BLaER1 treated with 17β-estradiol and CSF1 and Interleukin-3, amounts not matched to agents 10 nM and 100 nM (cell line): ENCODE data around the gene CYS1.

Experiments used
- H3K27ac ChIP-seq, 11 experiments: shearing (Covaris generic); formaldehyde crosslinking; 2 replicates each; pipeline ENCODE4 v1.8.1; 2022
- H3K27me3 ChIP-seq, 11 experiments: shearing (Covaris generic); formaldehyde crosslinking; 2 replicates each; pipeline ENCODE4 v1.8.1; 2022
- H3K36me3 ChIP-seq, 11 experiments: shearing (Covaris generic); formaldehyde crosslinking; 2 replicates each; pipeline ENCODE4 v1.8.1; 2022
- H3K4me1 ChIP-seq, 10 experiments: shearing (Covaris generic); formaldehyde crosslinking; 2 replicates each; pipeline ENCODE4 v1.8.1; 2022
- H3K4me2 ChIP-seq, 11 experiments: shearing (Covaris generic); formaldehyde crosslinking; 2 replicates each; pipeline ENCODE4 v1.8.1; 2022
- H3K4me3 ChIP-seq, 10 experiments: shearing (Covaris generic); formaldehyde crosslinking; 2 replicates each; pipeline ENCODE4 v1.8.1; 2022
- H3K9ac ChIP-seq, 11 experiments: shearing (Covaris generic); formaldehyde crosslinking; 2 replicates each; pipeline ENCODE4 v1.8.1; 2022
- H3K9me3 ChIP-seq, 11 experiments: shearing (Covaris generic); formaldehyde crosslinking; replicated peaks in 1 of 11; 2 replicates each; pipeline ENCODE4 v1.8.1; 2022
- H4K20me1 ChIP-seq, 11 experiments: shearing (Covaris generic); formaldehyde crosslinking; 2 replicates each; pipeline ENCODE4 v1.8.1; 2022
- Cebpa-rat ChIP-seq, 11 experiments: shearing (Covaris generic); IDR thresholded peaks; 2 replicates each; pipeline ENCODE4 v1.8.1; 2022

The CYS1 gene

DNA sequence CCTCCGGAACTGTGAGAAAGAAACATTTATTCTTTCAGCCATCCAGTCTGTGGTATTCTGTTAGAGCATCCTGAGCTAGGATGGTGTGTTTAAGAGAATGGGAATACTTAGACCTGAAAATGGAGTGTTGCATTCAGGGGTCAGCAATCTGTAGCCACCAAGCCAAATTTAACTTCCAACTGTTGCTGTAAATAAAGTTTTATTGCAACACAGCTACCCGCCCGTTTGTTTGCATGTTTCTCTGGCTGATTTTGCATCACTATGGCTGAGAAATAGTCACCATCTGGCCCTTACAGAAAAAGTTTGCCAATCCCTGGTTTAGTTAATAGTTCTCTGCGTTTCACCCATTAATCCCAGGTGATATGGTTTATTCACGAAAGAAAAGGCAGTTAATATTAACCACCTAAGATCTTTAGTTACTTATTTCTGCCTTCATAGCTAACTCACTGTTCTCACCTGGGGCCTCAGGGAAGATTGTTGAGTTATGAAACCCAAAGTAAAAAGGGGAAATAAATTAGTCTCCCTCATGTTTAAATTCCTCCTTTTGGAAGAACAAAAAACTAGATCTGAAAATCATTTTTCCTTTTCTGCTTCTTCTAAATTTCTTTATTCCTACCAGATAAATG, 9.5 kb upstream of the CYS1 start:
- Histone ChIP-seq H3K4me3 (no peak overlapping the region), H3K27ac (no peak overlapping the region), H3K4me1 (peaks cover 5 to 13% (median 6%) of the 10 kb centered on the region in 10 experiments; a peak in 15 of 20 replicates), H3K9me3 (peaks cover 13 to 22% (median 19%) of the 10 kb centered on the region in 11 experiments), H3K36me3 (no peaks in the 10 kb centered on the region), H4K20me1 (no peaks in the 10 kb centered on the region), H3K27me3 (peaks cover 30 to 62% (median 40%) of the 10 kb centered on the region in 11 experiments), H3K4me2 (no peak overlapping the region), H3K9ac (no peak overlapping the region)
- TF ChIP-seq Cebpa-rat (IDR thresholded peaks at IDR 0.05): 0 out of 22 replicates have a peak, but pooled peaks of 1 of the 11 experiments have one; percentile 39

DNA sequence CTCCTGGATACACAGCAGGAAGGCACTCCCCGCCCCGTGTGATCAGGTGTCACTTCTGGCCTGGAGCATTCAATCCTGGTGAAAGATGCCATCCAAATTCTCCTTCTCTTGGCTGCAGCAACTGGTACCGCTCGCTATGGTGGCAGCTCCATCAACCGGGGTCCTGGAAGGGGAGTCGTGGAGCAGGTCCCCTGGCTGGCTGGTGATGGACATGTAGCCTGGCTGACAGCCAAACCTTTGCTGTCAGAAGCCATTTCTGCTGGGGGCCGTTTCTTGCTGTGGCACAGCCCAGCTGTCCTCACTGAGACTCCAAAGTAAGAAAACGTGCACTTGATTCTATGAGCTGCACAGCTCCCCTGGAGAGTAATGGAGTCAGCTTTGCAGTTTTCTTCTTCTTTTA, 7.1 kb upstream of the CYS1 start:
- no peak overlapping the region for H3K4me2 ChIP-seq
- no peaks in the 10 kb centered on the region for H3K36me3 ChIP-seq
- H4K20me1 ChIP-seq: peaks cover 0 to 4% (median 0%) of the 10 kb centered on the region in 11 experiments; a peak in 1 of 22 replicates
- no peak overlapping the region for H3K9ac ChIP-seq
- H3K27me3 ChIP-seq: peaks cover 43 to 71% (median 56%) of the 10 kb centered on the region in 11 experiments
- no peak overlapping the region for H3K27ac ChIP-seq
- peaks cover 5 to 13% (median 6%) of the 10 kb centered on the region in 10 experiments; a peak in 15 of 20 replicates for H3K4me1 ChIP-seq
- peaks cover 10 to 13% (median 12%) of the 10 kb centered on the region in 11 experiments for H3K9me3 ChIP-seq
- no peak overlapping the region for H3K4me3 ChIP-seq
- no peak for TF ChIP-seq Cebpa-rat (IDR thresholded peaks at IDR 0.05)

DNA sequence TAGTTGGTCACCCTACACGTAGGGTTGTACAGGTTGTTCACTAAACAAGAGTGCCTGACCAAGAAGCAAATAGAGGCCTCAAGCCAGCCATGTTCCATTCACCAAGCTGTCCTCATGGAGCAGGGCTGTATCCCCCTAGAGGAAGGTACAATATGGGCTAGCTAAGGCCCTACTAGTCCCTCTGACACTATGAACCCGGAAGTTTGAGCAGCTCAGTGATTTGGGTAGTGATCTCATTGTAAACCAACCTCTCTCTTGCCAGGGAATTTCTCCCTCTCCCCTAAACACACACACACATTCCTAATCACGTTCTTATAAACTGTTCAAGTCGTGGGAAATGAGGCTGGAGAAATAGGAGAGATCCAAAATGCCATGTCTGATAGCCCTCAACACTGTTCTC, 6.7 kb upstream of the CYS1 start:
- H3K27me3 ChIP-seq: peaks cover 43 to 71% (median 56%) of the 10 kb centered on the region in 11 experiments
- no peak overlapping the region for H3K4me2 ChIP-seq
- no peak for TF ChIP-seq Cebpa-rat (IDR thresholded peaks at IDR 0.05)
- H3K36me3 ChIP-seq: no peaks in the 10 kb centered on the region
- no peak overlapping the region for H3K9ac ChIP-seq
- no peak overlapping the region for H3K27ac ChIP-seq
- peaks cover 6 to 9% (median 8%) of the 10 kb centered on the region in 11 experiments; a peak in 21 of 22 replicates for H3K9me3 ChIP-seq
- H3K4me3 ChIP-seq: no peak overlapping the region
- peaks cover 0 to 4% (median 0%) of the 10 kb centered on the region in 11 experiments; a peak in 1 of 22 replicates for H4K20me1 ChIP-seq
- H3K4me1 ChIP-seq: peaks cover 5 to 13% (median 6%) of the 10 kb centered on the region in 10 experiments; a peak in 15 of 20 replicates

DNA sequence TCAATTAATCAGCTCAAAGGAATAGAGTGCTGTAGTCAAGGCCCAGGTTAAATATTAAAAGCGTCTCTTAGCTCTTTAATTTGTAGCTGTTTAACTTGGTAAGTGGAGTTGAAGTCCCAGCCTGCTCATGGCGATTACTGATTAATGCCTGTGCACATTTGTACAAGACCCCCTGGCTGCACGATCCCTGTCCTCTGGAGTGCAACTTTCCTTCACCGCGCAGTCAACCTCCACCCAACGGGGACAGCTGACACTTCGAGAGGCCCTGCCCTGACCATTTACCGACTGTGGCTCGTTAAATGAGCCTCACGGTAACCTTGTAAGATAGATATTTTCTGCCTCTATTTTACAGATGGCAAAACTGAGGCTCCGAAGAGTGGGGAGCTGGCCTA, 5.5 kb upstream of the CYS1 start:
- Histone ChIP-seq H3K36me3 (no peaks in the 10 kb centered on the region), H3K9me3 (no peaks in the 10 kb centered on the region), H3K4me3 (no peak overlapping the region), H3K4me1 (peaks cover 3 to 12% (median 6%) of the 10 kb centered on the region in 10 experiments; a peak in 19 of 20 replicates), H3K4me2 (no peak overlapping the region), H3K27me3 (peaks cover 43 to 71% (median 56%) of the 10 kb centered on the region in 11 experiments), H4K20me1 (peaks cover 0 to 9% (median 3%) of the 10 kb centered on the region in 11 experiments; a peak in 11 of 22 replicates), H3K9ac (no peak overlapping the region), H3K27ac (no peak overlapping the region)
- TF ChIP-seq Cebpa-rat (IDR thresholded peaks at IDR 0.05): no peak

DNA sequence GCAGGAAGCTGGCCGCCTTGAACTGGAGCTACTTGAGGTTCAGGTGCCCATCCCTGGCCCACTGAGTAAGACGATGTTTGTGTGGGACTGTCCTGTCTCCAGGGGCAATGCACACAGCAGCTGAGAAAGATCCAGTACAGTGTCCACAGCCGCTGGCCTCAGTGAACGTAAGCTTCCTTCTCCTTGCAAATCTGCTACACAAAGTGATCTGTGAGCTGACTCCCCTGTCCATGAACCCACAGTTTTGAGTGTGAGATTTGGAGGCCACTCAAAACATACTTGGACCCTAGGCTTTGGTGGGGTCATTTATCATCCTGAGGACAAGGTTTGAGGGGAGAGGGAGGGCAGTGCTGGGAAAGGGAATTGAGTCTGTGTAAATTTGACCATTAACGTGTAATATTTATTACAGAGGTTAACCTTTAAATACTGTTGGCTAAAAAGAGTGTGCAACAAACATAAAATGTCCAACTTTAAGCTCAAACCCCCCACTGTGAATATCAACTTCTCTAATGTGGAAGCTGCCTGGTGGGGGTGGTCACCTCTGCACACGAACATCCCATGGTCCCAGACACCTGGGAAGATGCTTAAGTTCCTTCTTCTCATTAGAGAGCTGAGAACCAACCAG, 4.9 kb upstream of the CYS1 start:
- peaks cover 7 to 14% (median 10%) of the 10 kb centered on the region in 10 experiments; a peak in 19 of 20 replicates for H3K4me1 ChIP-seq
- H3K9ac ChIP-seq: no peak overlapping the region
- H3K27me3 ChIP-seq: peaks cover 43 to 71% (median 56%) of the 10 kb centered on the region in 11 experiments
- H3K27ac ChIP-seq: no peak overlapping the region
- no peak overlapping the region for H3K4me3 ChIP-seq
- no peaks in the 10 kb centered on the region for H3K9me3 ChIP-seq
- no peak overlapping the region for H3K4me2 ChIP-seq
- no peak for TF ChIP-seq Cebpa-rat (IDR thresholded peaks at IDR 0.05)
- H4K20me1 ChIP-seq: peaks cover 0 to 14% (median 6%) of the 10 kb centered on the region in 11 experiments; a peak in 11 of 22 replicates
- H3K36me3 ChIP-seq: no peaks in the 10 kb centered on the region

DNA sequence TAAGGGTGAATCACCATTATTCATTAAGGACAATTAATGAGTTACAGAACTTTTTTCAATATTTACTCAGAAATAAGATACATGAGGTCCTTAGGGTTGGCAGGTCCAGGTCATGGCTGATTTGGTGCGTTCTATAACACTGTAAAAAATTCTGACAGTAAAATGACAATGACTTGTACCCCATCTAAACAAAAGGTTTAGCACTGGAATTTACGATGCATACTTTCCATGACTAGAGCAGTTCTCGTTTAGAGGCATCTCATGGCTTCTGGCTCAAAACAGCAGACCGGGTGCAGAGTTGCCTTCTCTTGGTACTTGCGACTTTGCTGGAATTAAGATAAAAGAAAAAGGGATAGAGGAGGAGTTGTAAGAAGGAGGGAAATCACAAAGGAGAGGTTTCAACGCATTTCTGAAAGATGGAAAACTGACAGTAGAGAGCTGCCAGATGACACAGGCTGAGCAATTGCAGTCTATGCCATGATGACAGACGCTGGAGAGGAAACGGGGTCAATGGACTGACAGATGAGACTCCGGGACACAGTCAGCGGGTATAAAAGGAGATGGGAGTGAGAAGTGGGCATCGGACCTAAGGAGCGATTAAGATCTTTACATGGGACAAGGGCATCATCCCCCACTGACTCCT, 4.1 kb upstream of the CYS1 start:
- Histone ChIP-seq H3K27me3 (peaks cover 49 to 71% (median 57%) of the 10 kb centered on the region in 11 experiments), H3K4me1 (peaks cover 8 to 18% (median 15%) of the 10 kb centered on the region in 10 experiments; a peak in 19 of 20 replicates), H3K27ac (no peak overlapping the region), H4K20me1 (peaks cover 0 to 20% (median 12%) of the 10 kb centered on the region in 11 experiments; a peak in 14 of 22 replicates), H3K4me3 (no peak overlapping the region), H3K4me2 (no peak overlapping the region), H3K9ac (no peak overlapping the region), H3K9me3 (no peaks in the 10 kb centered on the region), H3K36me3 (no peaks in the 10 kb centered on the region)
- no peak for TF ChIP-seq Cebpa-rat (IDR thresholded peaks at IDR 0.05)

DNA sequence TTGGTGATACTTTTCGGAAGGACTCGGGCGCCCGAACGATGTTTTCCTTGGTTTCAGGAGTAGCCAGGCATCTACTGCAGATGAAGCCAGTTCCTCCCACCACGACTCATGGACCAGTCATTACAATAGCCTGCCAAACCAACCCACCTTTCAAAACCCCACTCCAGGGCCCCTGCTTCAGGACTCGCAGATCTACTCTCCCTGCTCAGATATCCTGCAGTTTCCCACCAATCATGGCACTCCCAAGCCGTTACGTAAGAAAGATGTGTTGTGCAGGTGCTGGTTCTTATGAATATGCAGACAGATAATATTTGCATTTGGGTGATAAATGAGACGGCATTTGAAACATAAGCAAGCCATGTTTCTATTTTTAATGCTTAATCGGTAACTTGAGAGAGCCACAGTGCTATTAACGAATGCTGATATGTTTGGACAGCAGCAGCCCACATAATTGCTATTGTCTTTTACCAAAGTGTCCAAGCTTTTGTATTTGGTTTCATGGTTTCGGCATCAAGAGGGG, 3.5 kb upstream of the CYS1 start:
- Histone ChIP-seq H4K20me1 (peaks cover 0 to 26% (median 18%) of the 10 kb centered on the region in 11 experiments; a peak in 16 of 22 replicates), H3K4me1 (peaks cover 8 to 24% (median 20%) of the 10 kb centered on the region in 10 experiments; a peak in 19 of 20 replicates), H3K9me3 (no peaks in the 10 kb centered on the region), H3K27ac (no peak overlapping the region), H3K4me3 (no peak overlapping the region), H3K4me2 (no peak overlapping the region), H3K27me3 (peaks cover 52 to 73% (median 59%) of the 10 kb centered on the region in 11 experiments), H3K36me3 (no peaks in the 10 kb centered on the region), H3K9ac (no peak overlapping the region)
- no peak for TF ChIP-seq Cebpa-rat (IDR thresholded peaks at IDR 0.05)

DNA sequence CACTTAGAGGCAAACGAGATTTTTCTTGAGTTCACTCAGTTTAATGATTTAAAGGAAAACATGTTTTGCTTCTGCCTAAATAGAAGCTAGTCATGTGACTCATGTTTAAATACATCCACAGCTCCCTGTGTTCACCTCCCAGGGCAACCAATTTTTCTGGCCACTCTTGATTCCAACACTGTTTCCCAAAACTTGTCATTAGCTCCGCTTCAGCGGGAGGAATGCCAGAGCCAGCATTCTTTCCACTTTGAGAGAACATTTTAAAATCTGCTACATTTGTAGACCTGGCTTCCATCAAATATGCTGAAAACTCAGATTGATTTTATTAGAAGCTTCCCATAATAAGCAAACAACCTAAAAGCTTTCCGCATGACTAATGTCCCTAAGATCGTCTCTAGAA, 2.8 kb upstream of the CYS1 start:
- no peak overlapping the region for H3K4me2 ChIP-seq

More for the DNA sequence above, 2.8 kb upstream of the CYS1 start:
- Histone ChIP-seq H3K27me3 (peaks cover 59 to 80% (median 66%) of the 10 kb centered on the region in 11 experiments), H3K9me3 (no peaks in the 10 kb centered on the region), H3K9ac (no peak overlapping the region), H3K36me3 (no peaks in the 10 kb centered on the region), H3K4me3 (no peak overlapping the region), H3K27ac (no peak overlapping the region), H3K4me1 (peaks cover 8 to 29% (median 22%) of the 10 kb centered on the region in 10 experiments; a peak in 19 of 20 replicates), H4K20me1 (peaks cover 0 to 31% (median 25%) of the 10 kb centered on the region in 11 experiments; a peak in 16 of 22 replicates)
- no peak for TF ChIP-seq Cebpa-rat (IDR thresholded peaks at IDR 0.05)
